Prostate gland (tissue), 2 donors: ENCODE data around the gene MLF2.

Experiments used
- CTCF ChIP-seq, 4 experiments: fragments of 200-600 bp in 2 of 4; fragments of 450-650 bp in 2 of 4; sonication (generic) in 2 of 4; IDR thresholded peaks; 1 replicate in 3 of 4; 2 replicates in 1 of 4; pipeline ENCODE4 v1.5.1; 2016 to 2019; ENCODE audit warnings: antibody characterized with exemption in 4 of 4, mild to moderate bottlenecking in 2 of 4, moderate library complexity in 2 of 4
- POLR2A ChIP-seq: fragments of 450-650 bp; IDR thresholded peaks from one replicate; pipeline ENCODE4 v1.6.1; 2016; ENCODE audit warnings: antibody characterized with exemption, mild to moderate bottlenecking

- TF ChIP-seq CTCF (IDR thresholded peaks at IDR 0.05) (no peak), POLR2A (no peak)
These were observed 5.7 kb upstream of the MLF2 start for GRCh38 chr12:6758506-6759095.
